Measurements from ENCODE around the gene GABRD.

GABRD gene

DNA sequence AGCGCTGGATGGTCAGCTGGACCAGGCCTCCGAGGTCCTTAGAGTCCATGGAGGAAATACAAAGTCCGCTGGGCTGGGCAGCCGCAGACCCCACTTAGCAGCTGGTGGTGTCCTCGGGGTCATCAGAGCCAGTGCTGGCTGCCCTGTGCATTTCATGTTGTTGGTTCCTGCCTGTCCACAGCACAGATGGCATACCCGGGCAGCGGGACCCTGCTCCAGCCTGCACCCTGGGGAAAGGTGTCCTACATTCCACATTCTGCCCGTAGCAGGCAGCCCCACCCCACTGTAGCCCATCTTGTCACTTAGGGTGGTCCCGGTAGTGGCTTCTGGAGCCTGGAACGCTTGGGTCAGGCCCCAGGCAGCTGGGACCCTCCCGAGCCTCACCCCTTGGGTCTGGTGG, 50.9 kb downstream of the GABRD start:
- DNase-seq (no peak), ATAC-seq (ENCODE audit: insufficient read depth, low read depth) (no peak)
- Histone ChIP-seq H4K20me1 (ENCODE audit: insufficient read depth, low read length) (peaks cover 5% of the 10 kb centered on the region; the same call in 1 of the 2 replicates), H3K4me2 (ENCODE audit: insufficient read depth, low read length) (no peak overlapping the region), H3K4me1 (ENCODE audit: insufficient read depth, low read length) (no peaks in the 10 kb centered on the region), H2AFZ (ENCODE audit: low read depth, low read length) (no peak overlapping the region), H3K9me3 (ENCODE audit: insufficient read depth, low read length, severe bottlenecking) (no peaks in the 10 kb centered on the region), H3K4me3 (ENCODE audit: low read depth in 1 of 2, low read length in 2 of 2) (no peak overlapping the region), H3K79me2 (ENCODE audit: insufficient read depth, low read length) (no peaks in the 10 kb centered on the region), H3K9ac (ENCODE audit: low read depth, low read length) (no peak overlapping the region), H3K27ac (ENCODE audit: low read length) (no peak overlapping the region), H3K27me3 (ENCODE audit: insufficient read depth, low read length, poor library complexity) (peaks cover 5% of the 10 kb centered on the region), H3K36me3 (ENCODE audit: insufficient read depth, low read length) (no peaks in the 10 kb centered on the region)
- TF ChIP-seq CTCF (IDR thresholded peaks at IDR 0.05; ENCODE audit: borderline replicate concordance, extremely low read depth, low read length, poor library complexity, severe bottlenecking): no peak
- TF ChIP-seq EZH2 (IDR thresholded peaks at IDR 0.05; ENCODE audit: borderline replicate concordance, low read depth, low read length, severe bottlenecking): no peak

- H4K20me1 ChIP-seq (ENCODE audit: insufficient read depth, low read length): peaks cover 5% of the 10 kb centered on the region; the same call in 1 of the 2 replicates
- TF ChIP-seq EZH2 (IDR thresholded peaks at IDR 0.05; ENCODE audit: borderline replicate concordance, low read depth, low read length, severe bottlenecking): no peak
- no peak for TF ChIP-seq CTCF (IDR thresholded peaks at IDR 0.05; ENCODE audit: borderline replicate concordance, extremely low read depth, low read length, poor library complexity, severe bottlenecking)
- DNase-seq (no peak), ATAC-seq (ENCODE audit: insufficient read depth, low read depth) (no peak)
- no peak overlapping the region for H3K4me2 ChIP-seq (ENCODE audit: insufficient read depth, low read length)
- H3K4me1 ChIP-seq (ENCODE audit: insufficient read depth, low read length): no peaks in the 10 kb centered on the region
- H3K79me2 ChIP-seq (ENCODE audit: insufficient read depth, low read length): no peaks in the 10 kb centered on the region
- no peak overlapping the region for H3K9ac ChIP-seq (ENCODE audit: low read depth, low read length)
- H3K27ac ChIP-seq (ENCODE audit: low read length): no peak overlapping the region
- H3K4me3 ChIP-seq (ENCODE audit: low read depth in 1 of 2, low read length in 2 of 2): no peak overlapping the region
- H3K27me3 ChIP-seq (ENCODE audit: insufficient read depth, low read length, poor library complexity): peaks cover 5% of the 10 kb centered on the region
- H2AFZ ChIP-seq (ENCODE audit: low read depth, low read length): no peak overlapping the region
- no peaks in the 10 kb centered on the region for H3K36me3 ChIP-seq (ENCODE audit: insufficient read depth, low read length)
- H3K9me3 ChIP-seq (ENCODE audit: insufficient read depth, low read length, severe bottlenecking): no peaks in the 10 kb centered on the region
These were observed 51.8 kb downstream of the GABRD start for GRCh38 chr1:2070800-2071530.

- no peak overlapping the region for H2AFZ ChIP-seq (ENCODE audit: low read depth, low read length)
- H3K27ac ChIP-seq (ENCODE audit: low read length): no peak overlapping the region
- H3K79me2 ChIP-seq (ENCODE audit: insufficient read depth, low read length): no peaks in the 10 kb centered on the region
- no peak overlapping the region for H3K4me3 ChIP-seq (ENCODE audit: low read depth in 1 of 2, low read length in 2 of 2)
- no peaks in the 10 kb centered on the region for H3K9me3 ChIP-seq (ENCODE audit: insufficient read depth, low read length, severe bottlenecking)
- no peak overlapping the region for H3K4me2 ChIP-seq (ENCODE audit: insufficient read depth, low read length)
- peaks cover 5% of the 10 kb centered on the region; the same call in 1 of the 2 replicates for H4K20me1 ChIP-seq (ENCODE audit: insufficient read depth, low read length)
- TF ChIP-seq EZH2 (IDR thresholded peaks at IDR 0.05; ENCODE audit: borderline replicate concordance, low read depth, low read length, severe bottlenecking) (no peak), CTCF (IDR thresholded peaks at IDR 0.05; ENCODE audit: borderline replicate concordance, extremely low read depth, low read length, poor library complexity, severe bottlenecking) (no peak)
- H3K9ac ChIP-seq (ENCODE audit: low read depth, low read length): no peak overlapping the region
- ATAC-seq (ENCODE audit: insufficient read depth, low read depth) (no peak), DNase-seq (no peak)
- peaks cover 5% of the 10 kb centered on the region for H3K27me3 ChIP-seq (ENCODE audit: insufficient read depth, low read length, poor library complexity)
- H3K4me1 ChIP-seq (ENCODE audit: insufficient read depth, low read length): no peaks in the 10 kb centered on the region
- H3K36me3 ChIP-seq (ENCODE audit: insufficient read depth, low read length): no peaks in the 10 kb centered on the region
These were observed 53.1 kb downstream of the GABRD start for GRCh38 chr1:2072109-2072806.
